Testis (tissue), 2 donors: ENCODE measurements around the gene TECR.

Experiments used
- POLR2A ChIP-seq: fragments of 450-650 bp; IDR thresholded peaks from one replicate; pipeline ENCODE4 v1.6.1; 2017; ENCODE audit warnings: antibody characterized with exemption, mild to moderate bottlenecking, moderate library complexity
- TF ChIP-seq, protein P1 (sequence below), 3 experiments: fragments of 450-650 bp in 2 of 3; fragments of 200-600 bp in 1 of 3; sonication (generic) in 1 of 3; IDR thresholded peaks; one replicate each; pipeline ENCODE4 v1.5.1; 2016 to 2019; ENCODE audit warnings: antibody characterized with exemption in 3 of 3, mild to moderate bottlenecking in 2 of 3, moderate library complexity in 1 of 3

DNA sequence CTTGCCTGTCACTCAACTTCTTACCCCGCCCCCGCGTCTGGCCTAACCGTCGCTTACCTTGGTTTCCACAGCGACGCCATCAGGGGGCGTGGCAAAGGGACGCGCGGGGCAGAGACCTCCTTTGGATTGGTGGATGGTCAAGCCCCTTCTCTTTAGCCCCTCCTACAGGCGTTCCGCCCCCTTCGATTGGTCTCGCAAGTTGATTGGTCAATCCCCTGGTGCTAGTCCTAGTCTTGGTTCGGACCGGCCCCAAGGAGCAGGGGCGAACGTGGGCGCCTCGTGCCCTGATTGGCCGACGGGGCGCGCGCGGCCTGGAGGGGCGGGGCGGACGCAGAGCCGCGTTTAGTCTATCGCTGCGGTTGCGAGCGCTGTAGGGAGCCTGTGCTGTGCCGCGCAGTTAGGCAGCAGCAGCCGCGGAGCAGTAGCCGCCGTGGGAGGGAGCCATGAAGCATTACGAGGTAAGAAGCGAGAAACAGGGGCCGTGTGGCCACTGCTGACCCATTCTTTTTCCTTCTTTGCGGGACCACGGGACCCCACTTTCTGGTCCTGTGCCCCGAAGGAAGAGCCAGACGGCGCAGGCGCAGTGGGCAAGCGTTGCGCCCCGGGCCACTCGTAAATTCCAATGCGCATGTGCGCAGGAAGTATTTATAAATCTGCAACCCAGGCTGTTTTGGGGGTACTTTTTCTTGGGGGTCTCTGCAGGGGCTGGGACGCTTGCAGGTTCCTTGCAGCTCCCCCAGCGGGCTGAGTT is at the start of gene TECR:
- TF ChIP-seq, protein P1, sequence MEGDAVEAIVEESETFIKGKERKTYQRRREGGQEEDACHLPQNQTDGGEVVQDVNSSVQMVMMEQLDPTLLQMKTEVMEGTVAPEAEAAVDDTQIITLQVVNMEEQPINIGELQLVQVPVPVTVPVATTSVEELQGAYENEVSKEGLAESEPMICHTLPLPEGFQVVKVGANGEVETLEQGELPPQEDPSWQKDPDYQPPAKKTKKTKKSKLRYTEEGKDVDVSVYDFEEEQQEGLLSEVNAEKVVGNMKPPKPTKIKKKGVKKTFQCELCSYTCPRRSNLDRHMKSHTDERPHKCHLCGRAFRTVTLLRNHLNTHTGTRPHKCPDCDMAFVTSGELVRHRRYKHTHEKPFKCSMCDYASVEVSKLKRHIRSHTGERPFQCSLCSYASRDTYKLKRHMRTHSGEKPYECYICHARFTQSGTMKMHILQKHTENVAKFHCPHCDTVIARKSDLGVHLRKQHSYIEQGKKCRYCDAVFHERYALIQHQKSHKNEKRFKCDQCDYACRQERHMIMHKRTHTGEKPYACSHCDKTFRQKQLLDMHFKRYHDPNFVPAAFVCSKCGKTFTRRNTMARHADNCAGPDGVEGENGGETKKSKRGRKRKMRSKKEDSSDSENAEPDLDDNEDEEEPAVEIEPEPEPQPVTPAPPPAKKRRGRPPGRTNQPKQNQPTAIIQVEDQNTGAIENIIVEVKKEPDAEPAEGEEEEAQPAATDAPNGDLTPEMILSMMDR (IDR thresholded peaks at IDR 0.05): no peak
- TF ChIP-seq POLR2A: peak; percentile 96
